ENCODE results near the gene TASP1.
A peak's percentile ranks its signal among the peaks of the same experiment; 100 is the strongest.

The TASP1 gene

GRCh38 chr20:13353261-13353945 lies 285.3 kb downstream of the TASP1 start:
- no peak for DNase-seq (ENCODE audit: extremely low read depth, low read depth)
- TF ChIP-seq CTCF (IDR thresholded peaks at IDR 0.05; ENCODE audit: low read depth, low read length, missing control alignments), result no peak
- H3K4me3 ChIP-seq (replicated peaks; ENCODE audit: low read depth, low read length), result no peak overlapping the region

GRCh38 chr20:13349235-13349604 lies 289.5 kb downstream of the TASP1 start:
- no peak for TF ChIP-seq CTCF (IDR thresholded peaks at IDR 0.05; ENCODE audit: low read depth, low read length, missing control alignments)
- no peak overlapping the region for H3K4me3 ChIP-seq (replicated peaks; ENCODE audit: low read depth, low read length)
- DNase-seq (ENCODE audit: extremely low read depth, low read depth), result no peak

GRCh38 chr20:13348311-13349234 lies 290.2 kb downstream of the TASP1 start:
- no peak for TF ChIP-seq CTCF (IDR thresholded peaks at IDR 0.05; ENCODE audit: low read depth, low read length, missing control alignments)
- DNase-seq (ENCODE audit: extremely low read depth, low read depth), result no peak
- no peak overlapping the region for H3K4me3 ChIP-seq (replicated peaks; ENCODE audit: low read depth, low read length)

- DNase-seq (ENCODE audit: extremely low read depth, low read depth), result no peak
- TF ChIP-seq CTCF (IDR thresholded peaks at IDR 0.05; ENCODE audit: low read depth, low read length, missing control alignments), result no peak
- no peak overlapping the region for H3K4me3 ChIP-seq (replicated peaks; ENCODE audit: low read depth, low read length)
Measured at GRCh38 chr20:13344671-13345070, 294.1 kb downstream of the TASP1 start.

GRCh38 chr20:13342469-13343242 lies 296.1 kb downstream of the TASP1 start:
- no peak overlapping the region for H3K4me3 ChIP-seq (replicated peaks; ENCODE audit: low read depth, low read length)
- no peak for DNase-seq (ENCODE audit: extremely low read depth, low read depth)
- TF ChIP-seq CTCF (IDR thresholded peaks at IDR 0.05; ENCODE audit: low read depth, low read length, missing control alignments), result no peak

- peak; percentile 52 for DNase-seq (ENCODE audit: extremely low read depth, low read depth)
- TF ChIP-seq CTCF (IDR thresholded peaks at IDR 0.05; ENCODE audit: low read depth, low read length, missing control alignments), result no peak
- no peak overlapping the region for H3K4me3 ChIP-seq (replicated peaks; ENCODE audit: low read depth, low read length)
Measured at GRCh38 chr20:13341737-13342393, 296.9 kb downstream of the TASP1 start.
